SU-DHL-6 (cell line): Measurements from ENCODE around the gene STBD1.

Source experiments
- CTCF ChIP-seq: fragments of 200-600 bp; sonication (generic); IDR thresholded peaks from one replicate; pipeline ENCODE4 v1.5.1; 2017; ENCODE audit warnings: antibody characterized with exemption, mild to moderate bottlenecking, low read length, moderate library complexity; ENCODE audit not compliant: insufficient read depth, poor library complexity, severe bottlenecking
- EZH2phosphoT487 ChIP-seq: fragments of 200-600 bp; sonication (generic), shearing (Covaris generic); conservative IDR thresholded peaks from 2 replicates; pipeline ENCODE4 v1.6.1; 2018; ENCODE audit warnings: mild to moderate bottlenecking, antibody characterized with exemption, low read length, moderate library complexity, mixed read lengths

GRCh38 chr4:76272073-76272472 lies 34.5 kb upstream of the STBD1 start:
- TF ChIP-seq CTCF (no peak), EZH2phosphoT487 (no peak)
